Measurements from ENCODE around the gene GPS1.

The GPS1 gene

GRCh38 chr17:82080789-82081464 is 29.2 kb downstream of the GPS1 start:
- DNase-seq = no peak

GRCh38 chr17:82081546-82081945 is 29.8 kb downstream of the GPS1 start:
- DNase-seq = no peak

GRCh38 chr17:82081966-82082365 is 30.3 kb downstream of the GPS1 start:
- no peak for DNase-seq

GRCh38 chr17:82082456-82082855 is 30.8 kb downstream of the GPS1 start:
- no peak for DNase-seq

- DNase-seq = no peak
Measured at GRCh38 chr17:82083009-82083408, 31.3 kb downstream of the GPS1 start.

- DNase-seq = no peak
Measured at GRCh38 chr17:82083533-82084359, 32.0 kb downstream of the GPS1 start.

GRCh38 chr17:82084373-82085030 is 32.8 kb downstream of the GPS1 start:
- DNase-seq = no peak

GRCh38 chr17:82085031-82085861 is 33.5 kb downstream of the GPS1 start:
- DNase-seq = no peak

GRCh38 chr17:82085931-82086764 is 34.5 kb downstream of the GPS1 start:
- no peak for DNase-seq

GRCh38 chr17:82086941-82087906 is 35.5 kb downstream of the GPS1 start:
- no peak for DNase-seq

- no peak for DNase-seq
Measured at GRCh38 chr17:82087961-82088837, 36.5 kb downstream of the GPS1 start.

GRCh38 chr17:82088838-82089722 is 37.4 kb downstream of the GPS1 start:
- DNase-seq = no peak

GRCh38 chr17:82089723-82090548 is 38.2 kb downstream of the GPS1 start:
- DNase-seq = no peak

GRCh38 chr17:82090549-82091263 is 39.0 kb downstream of the GPS1 start:
- no peak for DNase-seq

- no peak for DNase-seq
Measured at GRCh38 chr17:82091264-82092066, 39.8 kb downstream of the GPS1 start.

- DNase-seq = no peak
Measured at GRCh38 chr17:82092094-82092586, 40.4 kb downstream of the GPS1 start.

All from cerebellar nuclear complex (tissue), 1 donor.